ENCODE measurements around the gene MFSD8. TPM values are rescaled to one million over a fixed set of nuclear protein-coding genes. Genes with fewer than 3 reads are reported as not detected.

MFSD8 gene
- total RNA-seq, 1 experiment from 2014 or later = 24.0 TPM

DNA sequence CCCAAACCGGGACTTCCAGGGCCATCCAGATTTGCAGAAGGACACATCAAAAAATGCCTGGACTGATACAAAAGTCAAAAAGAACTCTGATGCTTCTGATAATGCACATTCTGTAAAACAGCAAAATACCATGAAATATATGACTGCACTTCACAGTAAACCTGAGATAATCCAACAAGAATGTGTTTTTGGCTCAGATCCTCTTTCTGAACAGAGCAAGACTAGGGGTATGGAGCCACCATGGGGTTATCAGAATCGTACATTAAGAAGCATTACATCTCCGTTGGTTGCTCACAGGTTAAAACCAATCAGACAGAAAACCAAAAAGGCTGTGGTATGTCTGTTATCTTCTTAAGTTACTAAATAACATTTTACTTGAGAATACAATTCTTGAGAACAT is 75.1 kb downstream of the MFSD8 start:
- no peak for DNase-seq
- no peak overlapping the region for H4K8ac ChIP-seq (replicated peaks; ENCODE audit: insufficient read length, low read depth, low read length)
- H2BK20ac ChIP-seq (ENCODE audit: low read depth, low read length, poor library complexity, severe bottlenecking) = no peak overlapping the region
- H3T11ph ChIP-seq (ENCODE audit: low read length) = no peak overlapping the region
- H4K5ac ChIP-seq (ENCODE audit: insufficient read length, low read depth, low read length) = no peak overlapping the region
- H3K9ac ChIP-seq (ENCODE audit: extremely low read depth, insufficient read length, low read length) = no peak overlapping the region
- H3K27me3 ChIP-seq (ENCODE audit: insufficient read depth, low read length) = no peaks in the 10 kb centered on the region
- no peak overlapping the region for H3K4me3 Mint-ChIP-seq
- peaks cover 42 to 79% (median 76%) of the 10 kb centered on the region in 3 experiments for H3K36me3 Mint-ChIP-seq (ENCODE audit: insufficient read depth in 1 of 3, low read depth in 3 of 3)
- H3K79me1 ChIP-seq (ENCODE audit: insufficient read depth, low read depth, low read length, poor library complexity, severe bottlenecking) = no peaks in the 10 kb centered on the region
- H3K4me1 ChIP-seq (ENCODE audit: insufficient read depth, low read length) = no peaks in the 10 kb centered on the region
- no peak overlapping the region for H4K91ac ChIP-seq (ENCODE audit: insufficient read length, low read depth, low read length)
- TF ChIP-seq, protein P1, sequence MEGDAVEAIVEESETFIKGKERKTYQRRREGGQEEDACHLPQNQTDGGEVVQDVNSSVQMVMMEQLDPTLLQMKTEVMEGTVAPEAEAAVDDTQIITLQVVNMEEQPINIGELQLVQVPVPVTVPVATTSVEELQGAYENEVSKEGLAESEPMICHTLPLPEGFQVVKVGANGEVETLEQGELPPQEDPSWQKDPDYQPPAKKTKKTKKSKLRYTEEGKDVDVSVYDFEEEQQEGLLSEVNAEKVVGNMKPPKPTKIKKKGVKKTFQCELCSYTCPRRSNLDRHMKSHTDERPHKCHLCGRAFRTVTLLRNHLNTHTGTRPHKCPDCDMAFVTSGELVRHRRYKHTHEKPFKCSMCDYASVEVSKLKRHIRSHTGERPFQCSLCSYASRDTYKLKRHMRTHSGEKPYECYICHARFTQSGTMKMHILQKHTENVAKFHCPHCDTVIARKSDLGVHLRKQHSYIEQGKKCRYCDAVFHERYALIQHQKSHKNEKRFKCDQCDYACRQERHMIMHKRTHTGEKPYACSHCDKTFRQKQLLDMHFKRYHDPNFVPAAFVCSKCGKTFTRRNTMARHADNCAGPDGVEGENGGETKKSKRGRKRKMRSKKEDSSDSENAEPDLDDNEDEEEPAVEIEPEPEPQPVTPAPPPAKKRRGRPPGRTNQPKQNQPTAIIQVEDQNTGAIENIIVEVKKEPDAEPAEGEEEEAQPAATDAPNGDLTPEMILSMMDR (conservative IDR thresholded peaks at IDR 0.05) = no peak
- no CpG with 5 or more reads among the region's 3 CpGs for WGBS (ENCODE audit: extremely low coverage, insufficient read length, low lambda C conversion rate)
- no peaks in the 10 kb centered on the region for H3K9me3 ChIP-seq (ENCODE audit: control insufficient read depth, low read depth, low read length)
- H3K23ac ChIP-seq (ENCODE audit: insufficient read length, low read depth, low read length) = no peak overlapping the region
- H2BK120ac ChIP-seq (ENCODE audit: low read depth, low read length, poor library complexity, severe bottlenecking) = no peak overlapping the region
- no peak overlapping the region for H3K27ac Mint-ChIP-seq
- no peaks in the 10 kb centered on the region for H3K23me2 ChIP-seq (ENCODE audit: insufficient read length, low read depth, low read length, poor library complexity, severe bottlenecking)
- no peak overlapping the region for H3K14ac ChIP-seq (ENCODE audit: insufficient read depth, low read length)
- H2BK15ac ChIP-seq (ENCODE audit: low read depth, low read length) = no peak overlapping the region
- no peak overlapping the region for H3K4me2 ChIP-seq (ENCODE audit: insufficient read depth, insufficient read length, low read length)
- no peak overlapping the region for H2AFZ ChIP-seq (ENCODE audit: low read length)
- H4K20me1 ChIP-seq (ENCODE audit: control insufficient read depth, insufficient read depth, insufficient read length) = no peaks in the 10 kb centered on the region
- H2AK5ac ChIP-seq (ENCODE audit: insufficient read length, low read length) = no peak overlapping the region
- H2BK12ac ChIP-seq (ENCODE audit: insufficient read length, low read depth, low read length) = no peak overlapping the region
- no peaks in the 10 kb centered on the region for H3K4me1 Mint-ChIP-seq
- no peaks in the 10 kb centered on the region for H3K27me3 Mint-ChIP-seq (ENCODE audit: low read depth)
- no peaks in the 10 kb centered on the region for H3K9me3 Mint-ChIP-seq
- H3K56ac ChIP-seq (ENCODE audit: insufficient read length, low read depth, low read length) = no peak overlapping the region
- no peak overlapping the region for H3K27ac ChIP-seq (ENCODE audit: insufficient read length, low read depth, low read length)
- no peak overlapping the region for H2BK5ac ChIP-seq (ENCODE audit: insufficient read length, low read length)
- no peak overlapping the region for H3K4ac ChIP-seq (ENCODE audit: low read depth, low read length)
- H3K79me2 ChIP-seq (ENCODE audit: insufficient read depth, low read length) = no peaks in the 10 kb centered on the region
- no peak overlapping the region for H3K18ac ChIP-seq (ENCODE audit: insufficient read length, low read depth, low read length)

Measured in H9 (cell line).